HG02763 (cell line): ENCODE data around the gene TMIE.

Source experiments
- ATAC-seq: cut with Tn5 transposase; IDR thresholded peaks from one replicate; pipeline ENCODE4 v1.9.1; 2021; ENCODE audit warnings: mild to moderate bottlenecking, moderate library complexity; ENCODE audit not compliant: unreplicated experiment

Gene TMIE

DNA sequence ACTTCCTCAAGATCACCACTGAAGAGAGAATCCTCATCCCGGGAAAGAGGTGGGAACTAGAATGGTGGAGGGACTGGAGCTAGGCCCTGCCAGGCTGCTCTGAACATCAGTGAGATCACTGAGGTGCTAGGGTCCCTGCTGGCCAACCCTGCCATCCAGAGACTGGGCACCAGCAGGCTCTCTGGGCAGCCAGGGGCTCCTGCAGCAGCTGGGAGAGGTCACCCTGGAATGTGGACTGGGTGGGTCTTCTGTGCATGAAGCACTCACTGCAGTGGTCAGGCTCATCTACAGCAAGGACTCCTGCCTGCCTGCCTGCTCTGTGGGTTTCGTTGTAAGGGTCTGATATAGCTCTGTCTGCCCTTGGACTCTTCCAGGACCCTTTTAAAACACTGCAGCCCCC lies 32.6 kb upstream of the TMIE start:
- no peak for ATAC-seq

DNA sequence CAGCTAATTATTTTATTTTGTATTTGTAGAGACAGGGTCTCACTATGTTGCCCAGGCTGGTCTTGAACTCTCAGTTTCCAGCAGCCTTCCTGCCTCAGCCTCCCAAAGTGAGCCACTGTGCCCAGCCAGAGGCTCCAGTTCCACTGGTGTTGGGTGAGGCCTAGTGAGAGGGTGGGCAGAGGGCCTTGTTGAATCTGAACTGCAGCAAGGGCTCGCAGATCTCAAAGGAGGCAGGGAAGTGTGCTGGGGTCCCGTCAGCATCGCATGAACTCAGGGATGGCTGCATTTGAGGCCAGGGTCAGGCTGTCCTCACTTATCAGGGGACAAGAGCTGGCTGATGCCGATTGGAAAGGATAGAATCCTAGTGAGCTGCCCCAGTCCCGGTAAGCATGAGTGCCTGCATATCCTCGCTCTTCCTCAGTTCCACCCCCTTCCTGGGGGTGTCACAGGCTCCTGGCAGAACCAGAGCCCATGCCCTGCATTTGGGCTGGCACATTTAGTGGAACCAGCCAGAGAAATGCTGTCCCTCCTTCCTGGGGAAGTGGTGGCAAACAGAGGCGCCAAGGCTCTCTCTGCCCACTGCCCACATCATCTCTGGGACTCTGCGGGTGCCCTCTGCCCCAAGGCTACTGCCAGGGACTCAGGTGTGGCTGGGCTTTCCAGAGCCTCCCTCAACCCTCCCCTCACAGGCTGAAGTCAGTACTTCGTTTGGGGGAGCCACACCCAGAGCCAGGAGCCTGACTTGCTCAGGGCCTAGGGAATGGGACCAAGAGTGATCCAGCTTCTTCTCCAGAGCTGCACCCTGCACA lies 31.8 kb upstream of the TMIE start:
- ATAC-seq: no peak

DNA sequence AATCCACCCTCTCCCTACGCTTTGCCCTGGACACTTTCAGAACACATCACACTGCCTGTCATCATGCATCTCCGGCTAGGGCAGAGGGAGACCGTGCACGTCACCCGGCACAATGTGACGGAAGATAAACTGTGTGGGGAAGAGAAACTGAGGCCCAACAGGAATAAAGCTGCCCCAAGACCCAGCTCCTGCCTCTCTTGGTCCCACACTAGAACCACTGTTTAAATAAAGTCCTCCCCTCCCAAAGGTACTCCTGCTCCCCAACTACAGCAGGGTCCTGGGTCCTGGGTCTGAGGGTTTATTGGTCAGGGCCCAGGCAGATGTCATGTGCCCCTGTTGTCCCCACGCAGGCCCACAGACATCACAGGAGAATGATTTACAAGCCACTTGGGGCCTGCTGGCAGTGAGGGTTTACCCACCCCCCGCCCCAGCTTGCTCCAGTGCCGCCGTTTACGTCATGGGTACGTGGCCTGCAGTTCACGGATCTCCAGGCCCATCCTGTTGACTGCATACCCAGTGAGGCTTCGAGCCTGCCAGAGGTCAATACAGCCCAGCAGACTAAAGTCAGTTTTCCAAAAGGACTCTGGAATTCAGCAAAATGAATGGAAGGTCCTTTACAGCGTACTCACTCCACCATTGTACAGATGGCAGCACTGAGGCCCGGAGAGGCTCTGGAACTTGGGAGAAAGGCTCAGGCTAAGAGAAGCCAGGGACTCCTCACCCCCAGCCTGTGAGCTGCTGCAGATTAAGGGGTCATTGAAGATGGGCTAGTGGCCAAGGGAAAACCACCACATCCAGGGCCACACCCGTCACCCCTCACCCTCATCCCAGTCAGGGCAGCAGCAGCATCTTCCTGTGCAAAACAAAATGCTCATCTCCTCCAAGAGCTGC lies 30.9 kb upstream of the TMIE start:
- no peak for ATAC-seq

DNA sequence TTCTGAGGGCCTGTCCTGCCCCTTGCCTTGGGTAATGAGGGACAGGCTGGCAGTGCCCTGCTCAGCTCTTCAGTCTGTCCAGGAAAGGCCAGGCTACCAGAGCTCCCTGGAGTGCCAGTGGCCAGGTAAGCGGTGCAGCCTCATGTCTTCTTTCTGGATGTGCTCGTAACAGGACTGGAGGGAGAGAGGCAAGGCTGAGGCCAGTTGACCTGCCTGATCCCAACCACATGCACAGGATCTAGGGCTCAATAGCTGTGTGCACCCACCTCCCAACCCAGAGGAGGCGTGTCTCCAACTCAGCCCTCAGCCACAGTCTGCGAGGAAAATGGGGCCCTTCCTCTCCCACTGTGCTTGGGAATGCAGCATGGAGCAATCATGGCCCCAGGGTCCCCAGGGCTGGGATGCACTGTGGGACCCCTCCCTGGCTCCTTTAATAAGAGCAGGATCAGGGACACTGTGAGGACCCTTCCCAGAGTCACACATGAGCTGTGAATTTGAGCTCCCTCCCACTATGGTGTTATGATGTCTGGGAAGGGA lies 30.2 kb upstream of the TMIE start:
- no peak for ATAC-seq

DNA sequence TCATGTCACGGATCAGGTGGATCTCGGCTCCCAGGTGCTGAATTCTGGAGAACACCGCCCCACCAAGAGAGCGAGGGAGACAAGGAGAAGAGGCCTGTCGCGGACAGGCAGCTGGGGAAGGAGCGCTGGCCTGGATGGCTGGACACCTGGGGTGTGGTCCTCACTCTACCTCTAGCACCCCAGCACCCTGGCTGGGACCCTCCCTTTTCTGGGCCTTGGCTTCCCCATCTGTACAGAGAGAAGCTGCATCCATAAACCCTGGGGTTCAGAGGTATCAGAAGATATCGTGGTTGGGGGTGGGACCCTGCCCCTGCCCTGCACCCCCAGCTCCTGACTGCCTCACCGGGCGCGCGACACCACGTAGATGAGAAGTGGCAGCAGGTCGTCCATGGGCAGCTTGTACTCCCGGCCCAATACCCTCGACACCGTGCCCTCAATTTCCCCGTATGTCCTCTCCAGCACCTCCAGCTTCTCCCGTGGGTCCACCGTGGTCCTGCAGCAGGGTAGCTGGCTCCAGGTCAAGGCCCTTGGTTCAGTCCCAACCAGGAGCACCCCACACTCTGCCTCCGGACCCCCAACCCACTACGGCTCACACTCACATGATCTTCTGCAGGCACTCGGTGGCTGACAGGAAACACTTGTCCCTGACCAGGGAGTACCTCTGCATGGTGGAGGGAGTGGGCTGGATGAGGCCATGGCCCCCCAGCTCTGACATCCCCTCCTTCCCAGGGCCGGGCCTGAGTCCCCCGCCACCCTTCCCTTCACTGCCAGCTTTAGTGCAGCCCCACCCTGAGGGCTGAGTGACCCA lies 29.4 kb upstream of the TMIE start:
- no peak for ATAC-seq

DNA sequence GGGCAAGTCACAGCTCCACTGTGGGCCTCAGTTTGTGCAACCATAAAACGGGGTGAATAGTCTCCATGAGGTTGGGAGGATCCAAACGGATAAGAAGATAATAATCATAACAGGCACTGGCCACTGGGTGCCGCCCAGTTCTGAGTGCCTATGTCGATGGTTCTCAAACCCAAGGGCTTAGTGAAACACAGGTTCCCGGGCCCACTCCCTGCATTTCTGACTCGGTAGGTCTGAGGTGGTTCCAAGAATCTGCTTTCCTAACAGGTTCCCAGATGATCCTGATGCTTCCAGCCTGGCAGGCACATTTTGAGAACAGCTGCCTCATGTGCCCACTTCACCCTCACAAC lies 28.9 kb upstream of the TMIE start:
- no peak for ATAC-seq

DNA sequence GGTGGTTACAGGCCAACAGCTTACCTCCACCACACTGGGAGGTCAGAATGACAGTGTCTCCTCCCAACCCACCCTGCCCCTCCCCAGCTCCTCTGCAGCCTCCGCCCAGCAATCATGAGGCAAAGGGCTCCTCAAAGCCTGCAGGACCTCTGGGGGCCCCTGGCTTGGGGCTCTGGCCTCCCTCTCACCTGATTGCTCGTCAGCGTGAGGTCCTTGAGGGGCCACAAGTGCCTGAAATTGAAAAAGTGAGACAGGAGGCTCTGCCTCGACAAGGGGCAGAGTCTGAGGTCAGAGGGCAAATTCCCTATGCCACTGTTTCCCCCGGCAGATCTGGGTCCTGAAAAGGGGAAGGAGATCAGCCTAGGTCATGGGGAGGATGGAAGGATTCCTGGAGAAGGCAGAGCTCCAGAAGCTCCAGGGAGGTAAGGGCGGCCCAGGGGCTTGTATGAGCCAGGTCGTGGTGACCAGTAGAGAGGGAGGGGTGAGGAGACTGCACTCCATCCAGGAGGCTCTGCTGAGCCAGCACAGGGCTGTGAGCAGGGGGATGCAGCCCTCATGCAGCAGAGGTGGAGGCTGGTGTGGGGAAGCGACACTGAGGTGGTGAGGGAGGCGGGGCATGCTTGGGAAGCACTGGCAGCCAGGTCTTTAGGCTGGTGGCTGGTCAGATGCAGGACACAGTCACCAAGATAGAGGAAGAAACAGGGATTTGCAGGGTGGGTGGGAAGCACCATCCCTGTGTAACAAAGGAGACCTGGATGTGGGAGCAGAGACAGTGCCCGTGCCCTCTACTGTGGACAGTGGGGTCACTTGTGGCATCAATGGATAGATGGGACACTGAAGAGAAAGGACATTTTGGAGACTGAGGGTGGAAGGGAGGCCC lies 27.8 kb upstream of the TMIE start:
- no peak for ATAC-seq

DNA sequence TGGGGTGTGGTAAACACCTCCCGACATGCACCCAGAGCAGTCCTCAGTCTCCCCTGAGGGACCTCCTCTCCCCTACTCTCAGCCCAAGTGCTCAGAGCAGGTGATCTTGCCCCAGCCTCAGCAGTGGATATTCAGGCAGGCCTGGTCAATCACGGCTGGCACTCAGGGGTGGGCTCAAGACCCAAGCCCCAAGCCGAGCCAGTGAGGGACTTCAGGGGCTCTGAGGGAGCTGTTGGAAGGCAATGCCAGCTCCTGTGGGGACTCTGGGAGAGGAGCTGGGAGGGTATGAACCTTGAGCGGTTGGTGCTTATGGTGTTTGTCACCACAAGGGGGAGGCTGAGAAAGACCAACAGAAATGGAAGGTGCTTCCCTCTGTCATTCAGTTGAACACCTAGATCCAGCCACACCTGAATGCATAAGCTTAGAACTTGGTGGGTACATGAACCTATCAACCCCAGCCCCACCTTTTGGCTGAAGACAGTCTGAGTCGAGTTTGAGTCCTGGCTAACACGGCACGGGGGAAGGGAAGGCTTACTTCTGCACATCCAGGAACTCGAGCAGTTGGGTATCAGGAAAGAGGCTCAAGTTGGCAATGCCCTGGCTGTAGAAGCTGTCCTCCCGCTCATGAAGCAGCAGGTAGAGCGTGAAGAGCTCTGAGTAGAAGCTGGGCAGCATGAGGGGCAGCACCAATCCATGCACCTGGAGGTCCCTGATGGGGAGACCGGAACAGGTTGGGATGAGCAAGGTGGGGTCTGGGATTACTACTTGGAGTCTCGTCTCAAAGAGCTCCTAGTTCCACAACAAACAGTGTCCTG lies 27.0 kb upstream of the TMIE start:
- no peak for ATAC-seq

DNA sequence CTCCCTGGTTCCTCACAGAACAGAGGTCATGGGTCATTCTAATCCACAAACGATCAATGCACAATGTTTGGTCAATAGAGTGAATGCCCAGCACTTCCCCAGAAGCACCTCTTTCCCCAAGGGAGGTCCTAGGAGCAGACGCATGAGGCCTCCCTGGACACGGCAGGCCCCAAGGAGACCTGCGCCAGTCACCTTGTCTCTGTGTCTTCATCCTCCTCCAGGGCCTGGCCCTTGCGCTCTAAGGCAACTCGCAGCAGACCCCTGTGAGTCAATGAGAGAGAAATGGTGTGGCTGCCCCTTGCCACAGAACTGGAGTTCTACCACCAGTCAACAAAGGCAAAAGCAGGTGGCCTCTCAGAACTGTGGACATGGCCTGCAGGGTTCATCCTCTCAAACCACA lies 25.8 kb upstream of the TMIE start:
- no peak for ATAC-seq

DNA sequence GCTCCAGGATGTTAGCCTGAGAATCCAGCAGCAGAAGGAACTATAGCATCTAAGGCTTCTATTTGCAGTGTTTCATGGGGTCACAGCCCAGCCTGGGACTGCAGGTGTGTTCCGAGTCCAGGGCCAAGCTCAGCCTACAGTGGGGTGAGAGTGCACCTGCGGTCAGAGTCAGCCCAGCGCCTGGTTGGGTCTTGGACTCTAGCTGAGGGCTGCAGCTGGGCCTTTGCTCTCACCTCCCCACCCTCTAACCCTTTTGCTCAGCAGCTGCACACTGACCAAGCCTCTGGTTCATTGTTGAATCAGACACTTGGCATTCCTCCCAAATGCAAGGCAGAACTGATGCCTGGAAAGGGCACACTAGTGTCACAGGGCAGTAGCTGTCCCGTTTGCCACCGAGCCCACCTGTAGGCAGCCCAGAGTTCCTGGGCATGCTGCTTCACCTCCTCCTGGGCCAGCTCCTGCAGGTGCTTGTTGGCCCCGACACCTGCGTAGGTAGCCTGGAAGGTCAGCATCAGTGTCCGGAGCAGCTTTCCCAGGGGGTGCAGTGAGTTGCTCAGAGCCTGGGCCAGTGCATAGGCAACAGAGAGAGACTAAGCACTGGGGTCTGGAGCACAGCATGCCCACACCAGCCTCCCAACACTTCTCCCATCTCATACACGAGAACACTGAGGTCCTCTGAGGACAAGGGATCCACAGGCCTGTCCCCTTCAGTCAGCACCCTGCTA lies 25.2 kb upstream of the TMIE start:
- no peak for ATAC-seq

DNA sequence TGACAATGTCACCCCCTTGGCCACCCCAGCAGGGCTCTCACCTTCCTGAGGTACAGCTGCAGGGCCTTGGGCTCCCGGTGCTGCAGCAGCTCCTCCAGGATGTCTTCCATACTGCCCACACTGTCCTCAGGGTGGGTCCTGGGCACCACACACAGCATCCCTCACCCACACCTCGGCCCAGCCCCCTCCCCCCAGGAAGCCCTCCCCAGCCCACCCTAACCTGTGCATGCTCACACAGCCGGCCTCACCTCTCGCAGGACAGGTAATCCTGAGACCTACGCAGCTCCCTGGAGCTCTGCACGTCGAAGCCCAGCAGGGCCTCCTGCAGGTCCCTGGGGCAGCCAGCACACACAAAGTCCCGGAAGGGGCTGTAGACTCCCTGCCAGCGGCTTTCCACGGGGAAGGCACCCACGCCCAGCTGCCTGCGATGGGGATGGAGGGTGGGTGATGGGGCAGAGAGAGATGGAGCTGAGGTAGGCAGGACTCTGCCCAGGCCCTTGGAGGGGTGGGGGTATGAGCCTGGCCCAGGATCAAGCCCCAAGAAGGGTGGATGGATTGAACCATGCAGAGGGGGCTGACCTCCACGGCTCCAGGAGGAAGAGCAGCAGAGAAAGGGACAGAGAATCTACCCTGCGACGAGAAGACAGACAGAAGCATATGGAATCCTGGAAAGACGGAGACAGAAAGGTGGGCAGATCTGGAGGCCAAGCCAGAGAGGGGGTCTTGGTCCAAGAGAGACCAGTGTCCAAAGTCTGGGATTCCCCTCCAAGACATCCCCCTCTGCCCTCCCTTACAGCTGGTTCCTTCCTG lies 24.4 kb upstream of the TMIE start:
- ATAC-seq: no peak

DNA sequence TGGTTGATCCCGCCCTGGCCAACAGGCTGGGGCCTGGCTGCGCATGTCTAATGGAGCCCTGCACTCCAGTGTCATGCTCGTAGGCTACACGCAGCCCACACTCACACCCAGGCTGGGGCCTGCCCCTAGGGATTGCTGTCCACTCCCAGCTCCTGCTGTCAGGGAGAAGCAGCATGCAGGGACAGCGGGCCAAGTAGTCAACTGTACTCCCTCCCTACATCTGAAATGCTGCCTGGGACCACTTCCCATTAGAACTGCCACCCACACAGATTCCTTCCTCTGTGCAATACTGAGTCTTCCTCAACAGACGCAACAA lies 23.8 kb upstream of the TMIE start:
- ATAC-seq: no peak

DNA sequence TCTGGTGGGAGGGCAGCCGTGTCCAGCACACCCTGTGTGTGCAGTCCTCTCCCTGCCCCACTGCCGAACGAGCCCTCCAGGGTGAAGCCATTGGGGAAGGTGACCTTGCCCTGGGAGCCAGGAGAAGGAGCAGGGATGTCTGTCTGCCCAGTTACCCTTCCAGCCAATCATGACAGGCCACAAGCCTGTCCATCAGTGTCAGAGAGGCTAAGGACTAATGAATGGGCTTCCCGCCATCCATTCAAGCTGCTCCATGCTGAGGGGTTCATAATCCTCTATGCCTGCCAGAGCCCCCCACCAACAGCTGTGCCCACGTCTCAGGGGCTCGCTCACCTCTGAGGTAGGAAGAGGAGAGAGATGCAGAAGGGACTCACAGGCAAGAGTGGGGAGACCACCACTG lies 22.9 kb upstream of the TMIE start:
- no peak for ATAC-seq

DNA sequence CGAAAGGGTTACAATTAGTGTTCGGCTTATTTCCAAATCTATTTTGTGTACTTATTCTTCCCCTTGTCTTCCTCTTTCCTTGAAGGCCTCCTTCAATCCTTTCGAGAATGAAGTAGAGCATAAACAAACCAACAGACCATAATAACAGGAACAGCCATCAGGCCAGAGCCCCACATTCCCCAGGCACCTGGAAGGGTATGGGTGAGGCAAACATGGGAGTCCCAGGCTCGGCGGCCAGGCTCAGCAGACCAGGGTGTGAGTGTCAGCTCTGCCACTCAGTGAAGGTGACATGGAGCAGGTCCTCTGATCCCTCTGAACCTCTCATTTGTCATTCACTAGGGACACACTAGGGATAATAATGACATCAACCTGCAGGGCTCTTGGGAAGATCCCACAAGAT lies 21.5 kb upstream of the TMIE start:
- no peak for ATAC-seq

DNA sequence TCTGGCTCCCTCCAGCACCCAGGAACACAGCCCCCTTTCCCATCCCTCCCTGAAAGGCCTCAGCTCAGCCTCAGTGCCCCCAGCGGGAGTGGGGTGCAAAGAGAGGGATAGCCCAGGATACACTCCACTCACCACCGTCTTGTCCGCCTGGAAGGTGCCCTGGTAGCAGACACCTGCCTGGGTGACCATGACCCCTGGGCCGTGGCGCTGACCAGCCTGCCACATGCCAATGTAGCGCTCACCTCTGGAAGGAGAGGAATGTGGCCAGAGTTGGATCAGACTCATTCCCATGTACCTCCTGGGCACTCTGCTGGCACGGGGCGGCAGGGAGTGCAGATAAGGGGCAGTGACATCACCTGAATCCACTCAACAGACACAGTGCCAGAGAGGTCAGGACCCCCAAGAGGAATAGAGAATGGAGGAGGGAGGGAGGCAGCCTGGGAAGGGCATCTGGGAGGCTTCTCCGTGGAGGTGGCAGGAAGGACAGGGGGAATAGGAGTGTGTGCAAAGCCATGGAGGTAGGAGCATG lies 20.8 kb upstream of the TMIE start:
- no peak for ATAC-seq

DNA sequence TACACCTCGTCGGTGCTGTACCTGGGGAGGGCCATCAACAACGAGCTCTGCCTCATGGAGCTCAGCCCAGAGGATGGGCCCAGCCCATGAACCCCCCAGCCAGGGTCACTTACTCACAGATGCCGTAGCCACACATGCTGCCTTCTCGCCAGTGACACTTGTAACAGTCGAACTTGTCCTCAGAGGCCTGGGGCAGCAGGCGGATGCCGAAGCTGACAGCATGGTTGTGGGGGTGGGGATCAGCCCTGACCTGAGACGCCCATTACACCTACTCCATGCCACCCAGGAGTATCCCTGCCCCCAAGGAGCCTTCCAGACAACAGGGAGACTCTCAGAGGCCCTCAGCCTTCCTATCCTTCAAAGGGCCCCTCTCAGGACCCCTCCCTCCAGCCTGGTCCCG lies 19.8 kb upstream of the TMIE start:
- no peak for ATAC-seq

DNA sequence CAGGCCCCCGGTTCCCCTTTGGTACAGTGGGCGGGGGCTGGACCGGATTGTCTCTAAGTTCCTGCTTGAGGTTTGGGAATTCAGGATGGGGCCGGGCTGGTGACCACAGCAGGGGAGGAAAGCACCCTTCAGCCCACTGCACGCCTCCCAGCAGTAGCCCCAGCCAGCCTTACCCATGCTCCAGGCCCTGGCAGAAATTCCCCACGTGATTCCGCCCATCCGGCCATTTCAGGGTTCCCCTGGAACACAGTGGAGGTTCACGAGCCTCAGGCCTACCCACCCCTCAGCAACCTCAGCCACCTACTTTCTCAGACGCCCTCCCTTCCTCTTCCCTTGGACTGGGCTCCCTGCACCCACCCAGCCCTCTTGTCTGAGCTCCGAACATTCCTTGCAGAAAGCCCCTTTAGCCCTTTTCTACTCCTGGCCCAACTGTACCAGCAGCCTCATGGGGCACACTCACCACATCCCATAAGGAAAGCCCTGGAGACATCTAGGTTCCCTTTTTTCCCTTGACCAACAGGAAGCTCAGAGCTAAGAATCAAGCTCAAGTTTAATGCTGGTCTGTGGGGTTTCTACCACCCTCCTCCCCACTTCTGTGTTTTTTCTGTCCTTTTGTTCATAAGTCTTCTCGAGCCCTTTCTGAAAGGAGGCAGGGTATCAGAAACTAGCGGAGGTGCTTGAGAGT lies 19.2 kb upstream of the TMIE start:
- ATAC-seq: no peak
